ENCODE measurements around the gene HKDC1.
A peak's percentile ranks its signal among the peaks of the same experiment; 100 is the strongest.
"Not testable (repeated sequence)": the region's sequence is repeated elsewhere in the genome, so short reads cannot be mapped to it uniquely, and the experiment has no call there.

The HKDC1 gene

DNA sequence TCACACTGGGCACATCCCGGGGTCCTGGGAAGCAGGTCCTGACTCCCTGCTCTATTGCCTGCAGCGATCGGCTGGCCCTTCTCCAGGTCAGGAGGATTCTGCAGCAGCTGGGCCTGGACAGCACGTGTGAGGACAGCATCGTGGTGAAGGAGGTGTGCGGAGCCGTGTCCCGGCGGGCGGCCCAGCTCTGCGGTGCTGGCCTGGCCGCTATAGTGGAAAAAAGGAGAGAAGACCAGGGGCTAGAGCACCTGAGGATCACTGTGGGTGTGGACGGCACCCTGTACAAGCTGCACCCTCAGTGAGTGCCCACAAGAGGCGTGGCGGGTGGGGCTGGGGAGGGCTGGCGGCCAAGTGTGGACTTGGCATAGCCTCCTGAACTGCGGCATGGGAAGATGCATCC lies 45.4 kb downstream of the HKDC1 start:
- H3K27me3 ChIP-seq (ENCODE audit: insufficient read depth, low read length): no peaks in the 10 kb centered on the region
- H3K9ac ChIP-seq (ENCODE audit: low read depth, low read length): no peak overlapping the region
- no peaks in the 10 kb centered on the region for H3K9me3 ChIP-seq (ENCODE audit: insufficient read depth, low read depth, low read length)
- no peaks in the 10 kb centered on the region; the same call in 1 of the 2 replicates for H3K4me1 ChIP-seq (ENCODE audit: insufficient read depth, low read length)
- no peak overlapping the region for H3K4me3 ChIP-seq (ENCODE audit: low read length)
- 94% methylated on average over 17 of the region's 17 CpGs for WGBS
- no peaks in the 10 kb centered on the region for H3K36me3 ChIP-seq (ENCODE audit: insufficient read depth, low read length)
- H3K27ac ChIP-seq (ENCODE audit: low read depth, low read length): no peak overlapping the region

DNA sequence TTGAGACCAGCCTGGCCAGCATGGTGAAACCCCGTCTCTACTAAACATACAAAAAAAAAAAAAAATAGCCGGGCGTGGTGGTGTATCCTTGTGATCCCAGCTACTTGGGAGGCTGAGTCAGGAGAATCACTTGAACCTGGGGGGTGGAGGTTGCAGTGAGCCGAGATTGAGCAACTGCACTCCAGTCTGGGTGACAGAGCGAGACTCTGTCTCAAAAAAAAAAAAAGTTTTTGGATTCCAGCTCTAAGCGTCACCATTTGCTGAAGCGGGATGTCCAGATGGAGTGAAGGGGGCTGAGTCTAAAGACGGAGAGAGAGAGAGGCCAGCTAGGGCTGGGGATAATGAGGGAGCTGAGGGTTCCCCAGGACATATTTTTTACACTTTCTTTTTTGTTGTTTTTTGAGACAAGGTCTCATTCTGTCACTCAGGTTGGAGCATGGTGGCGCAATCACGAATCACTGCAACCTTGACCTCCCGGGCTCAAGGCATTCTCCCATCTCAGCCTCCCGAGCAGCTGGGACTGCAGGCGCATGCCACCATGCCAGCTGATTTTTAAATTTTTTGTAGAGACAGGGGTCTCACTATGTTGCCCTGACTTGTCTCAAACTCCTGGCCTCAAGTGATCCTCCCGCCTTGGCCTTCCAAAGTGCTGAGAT lies 48.8 kb downstream of the HKDC1 start:
- 94% methylated on average over 14 of the region's 14 CpGs for WGBS
- H3K36me3 ChIP-seq (ENCODE audit: insufficient read depth, low read length): no peaks in the 10 kb centered on the region
- H3K4me3 ChIP-seq (ENCODE audit: low read length): no peak overlapping the region
- no peaks in the 10 kb centered on the region for H3K9me3 ChIP-seq (ENCODE audit: insufficient read depth, low read depth, low read length)
- H3K4me1 ChIP-seq (ENCODE audit: insufficient read depth, low read length): no peaks in the 10 kb centered on the region; the same call in 1 of the 2 replicates
- H3K9ac ChIP-seq (ENCODE audit: low read depth, low read length): no peak overlapping the region
- no peaks in the 10 kb centered on the region for H3K27me3 ChIP-seq (ENCODE audit: insufficient read depth, low read length)
- no peak overlapping the region for H3K27ac ChIP-seq (ENCODE audit: low read depth, low read length)

DNA sequence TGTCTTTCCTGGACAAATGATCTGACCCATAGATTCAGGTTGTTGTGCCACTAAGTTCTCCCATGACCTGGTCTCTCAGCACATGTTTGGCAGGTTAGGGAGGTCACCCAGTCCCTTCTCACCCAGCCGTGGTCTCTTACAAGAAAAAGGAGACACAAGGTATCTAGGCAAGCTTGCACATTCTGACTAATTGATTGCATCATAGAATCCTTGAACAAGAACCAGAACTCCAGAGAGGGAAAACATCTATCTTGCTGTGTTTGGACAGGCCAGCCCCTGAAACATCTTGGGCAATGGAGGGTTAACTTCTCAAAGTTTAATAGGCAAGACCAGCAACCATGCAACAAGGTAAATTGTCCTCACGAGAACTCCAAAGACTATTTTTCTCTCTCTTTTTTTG lies 49.6 kb downstream of the HKDC1 start:
- Histone ChIP-seq H3K4me1 (ENCODE audit: insufficient read depth, low read length) (no peaks in the 10 kb centered on the region; the same call in 1 of the 2 replicates), H3K36me3 (ENCODE audit: insufficient read depth, low read length) (no peaks in the 10 kb centered on the region), H3K9me3 (ENCODE audit: insufficient read depth, low read depth, low read length) (no peaks in the 10 kb centered on the region), H3K9ac (ENCODE audit: low read depth, low read length) (no peak overlapping the region), H3K27ac (ENCODE audit: low read depth, low read length) (no peak overlapping the region), H3K27me3 (ENCODE audit: insufficient read depth, low read length) (no peaks in the 10 kb centered on the region), H3K4me3 (ENCODE audit: low read length) (no peak overlapping the region)
- 90% methylated on average over 2 of the region's 2 CpGs for WGBS

DNA sequence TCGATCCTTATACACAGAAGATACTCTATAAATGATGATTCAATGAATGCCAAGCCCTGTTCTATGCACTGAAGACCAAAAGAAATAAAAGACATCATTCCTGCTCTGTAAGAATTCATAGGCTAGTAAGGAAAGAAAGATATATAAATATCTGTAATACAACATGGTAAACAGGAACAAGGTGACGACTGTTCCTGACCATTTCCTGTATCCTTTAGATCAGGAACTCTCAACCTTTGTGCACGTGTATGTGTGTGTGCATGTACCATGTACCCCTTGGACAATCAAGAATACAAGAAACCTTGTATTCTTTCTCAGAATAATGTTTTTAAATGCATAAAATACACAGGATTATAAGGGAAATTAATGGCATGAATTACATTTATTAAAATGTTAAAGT lies 50.9 kb downstream of the HKDC1 start:
- H3K4me3 ChIP-seq (ENCODE audit: low read length): no peak overlapping the region
- H3K36me3 ChIP-seq (ENCODE audit: insufficient read depth, low read length): no peaks in the 10 kb centered on the region
- no peak overlapping the region for H3K9ac ChIP-seq (ENCODE audit: low read depth, low read length)
- H3K27me3 ChIP-seq (ENCODE audit: insufficient read depth, low read length): no peaks in the 10 kb centered on the region
- H3K4me1 ChIP-seq (ENCODE audit: insufficient read depth, low read length): no peaks in the 10 kb centered on the region; the same call in 1 of the 2 replicates
- H3K27ac ChIP-seq (ENCODE audit: low read depth, low read length): no peak overlapping the region
- no peaks in the 10 kb centered on the region for H3K9me3 ChIP-seq (ENCODE audit: insufficient read depth, low read depth, low read length)
- WGBS: 97% methylated on average over 3 of the region's 3 CpGs

DNA sequence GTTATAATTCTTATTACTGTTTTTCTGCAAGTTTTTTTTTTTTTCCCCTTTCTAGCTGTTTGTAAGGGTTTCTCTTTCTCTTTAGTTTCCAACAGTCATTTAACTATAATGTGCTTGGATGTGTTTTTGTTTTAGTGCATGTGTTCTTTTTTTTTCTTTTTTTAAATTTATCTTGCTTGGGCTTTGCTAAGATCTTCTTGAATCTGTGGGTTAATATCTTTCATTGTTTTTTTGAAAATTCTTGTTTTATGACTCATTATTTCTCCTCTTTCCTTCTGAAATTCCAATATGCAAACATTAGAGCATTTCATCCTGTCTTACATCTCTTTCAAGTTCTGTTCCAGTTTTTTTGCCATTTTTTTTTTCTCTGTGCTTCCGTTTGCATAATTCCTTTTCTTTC lies 52.5 kb downstream of the HKDC1 start:
- Histone ChIP-seq H3K9me3 (ENCODE audit: insufficient read depth, low read depth, low read length) (no peaks in the 10 kb centered on the region), H3K36me3 (ENCODE audit: insufficient read depth, low read length) (no peaks in the 10 kb centered on the region), H3K4me1 (ENCODE audit: insufficient read depth, low read length) (no peaks in the 10 kb centered on the region), H3K4me3 (ENCODE audit: low read length) (no peak overlapping the region), H3K27me3 (ENCODE audit: insufficient read depth, low read length) (no peaks in the 10 kb centered on the region), H3K9ac (ENCODE audit: low read depth, low read length) (no peak overlapping the region), H3K27ac (ENCODE audit: low read depth, low read length) (no peak overlapping the region)
- 100% methylated on average over 1 of the region's 1 CpG for WGBS

DNA sequence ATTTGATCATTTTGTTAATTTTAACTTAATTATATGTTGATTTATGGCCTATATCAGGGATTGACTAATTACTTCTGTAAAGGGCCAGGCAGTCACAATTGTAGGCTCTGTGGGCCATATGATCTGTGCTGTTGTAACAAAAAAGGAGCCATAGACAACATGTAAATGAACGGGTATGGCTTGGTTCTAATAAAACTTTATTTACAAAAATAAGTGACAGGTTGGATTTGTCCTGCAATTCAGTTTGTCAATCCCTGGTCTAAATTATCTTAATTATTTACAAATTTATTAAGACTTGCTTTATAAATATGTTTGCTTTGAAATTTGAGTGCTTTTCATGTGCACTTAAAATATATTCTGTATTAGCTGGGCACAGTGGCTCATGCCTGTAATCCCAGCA lies 55.3 kb downstream of the HKDC1 start:
- no CpG with 5 or more reads among the region's 1 CpG for WGBS
- no peak overlapping the region for H3K27ac ChIP-seq (ENCODE audit: low read depth, low read length)
- no peak overlapping the region for H3K4me3 ChIP-seq (ENCODE audit: low read length)
- peaks cover 12% of the 10 kb centered on the region for H3K4me1 ChIP-seq (ENCODE audit: insufficient read depth, low read length)
- H3K27me3 ChIP-seq (ENCODE audit: insufficient read depth, low read length): no peaks in the 10 kb centered on the region
- H3K9me3 ChIP-seq (ENCODE audit: insufficient read depth, low read depth, low read length): no peaks in the 10 kb centered on the region
- no peaks in the 10 kb centered on the region for H3K36me3 ChIP-seq (ENCODE audit: insufficient read depth, low read length)
- no peak overlapping the region for H3K9ac ChIP-seq (ENCODE audit: low read depth, low read length)

DNA sequence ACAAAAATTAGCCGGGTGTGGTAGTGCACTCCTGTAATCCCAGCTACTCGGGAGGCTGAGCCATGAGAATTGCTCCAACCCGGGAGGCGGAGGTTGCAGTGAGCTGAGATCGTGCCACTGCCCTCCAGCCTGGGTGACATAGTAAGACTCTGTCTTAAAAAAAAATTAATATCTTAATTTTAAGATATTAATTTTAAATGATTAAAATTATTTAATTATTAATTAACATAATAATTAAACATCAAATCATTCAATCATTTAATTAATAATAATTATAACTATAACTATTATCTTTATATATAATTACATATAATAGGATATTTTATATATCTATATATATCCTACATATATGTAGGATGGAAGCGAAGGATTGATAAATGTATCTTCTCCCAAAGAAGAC lies 56.4 kb downstream of the HKDC1 start:
- no peaks in the 10 kb centered on the region for H3K36me3 ChIP-seq (ENCODE audit: insufficient read depth, low read length)
- no peaks in the 10 kb centered on the region for H3K27me3 ChIP-seq (ENCODE audit: insufficient read depth, low read length)
- no peak overlapping the region for H3K9ac ChIP-seq (ENCODE audit: low read depth, low read length)
- WGBS: 94% methylated on average over 5 of the region's 6 CpGs
- no peaks in the 10 kb centered on the region for H3K9me3 ChIP-seq (ENCODE audit: insufficient read depth, low read depth, low read length)
- no peak overlapping the region for H3K4me3 ChIP-seq (ENCODE audit: low read length)
- H3K4me1 ChIP-seq (ENCODE audit: insufficient read depth, low read length): peaks cover 12% of the 10 kb centered on the region
- no peak overlapping the region for H3K27ac ChIP-seq (ENCODE audit: low read depth, low read length)

DNA sequence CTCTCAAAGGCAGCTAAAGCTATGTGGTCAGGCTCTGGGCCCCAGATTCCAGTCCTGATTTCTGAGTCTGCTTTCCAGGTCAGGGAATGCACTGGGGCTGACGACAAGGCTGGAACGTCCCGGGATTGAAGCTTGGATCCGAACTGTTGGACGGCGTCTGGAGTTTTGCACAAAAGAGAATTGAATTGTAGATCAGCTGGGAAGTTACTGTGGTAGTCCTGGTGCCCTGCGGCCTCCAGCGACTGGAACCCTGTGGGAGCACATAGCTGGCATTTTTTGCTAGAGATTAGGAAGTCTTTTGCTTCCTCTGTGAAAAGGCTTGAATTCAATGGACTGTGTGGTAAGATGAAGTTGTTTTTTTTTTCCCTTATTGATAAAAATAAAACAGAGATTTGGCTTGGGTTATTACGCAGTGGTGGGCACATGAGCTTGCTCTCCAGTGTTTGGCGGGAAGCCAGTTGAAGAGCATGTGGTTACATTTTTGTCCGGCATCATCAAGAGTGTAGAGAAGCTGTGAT lies 58.4 kb downstream of the HKDC1 start, which contains the start of gene HK1:
HK1 (plus strand) TSS at position 51 of the 518 bp plus-strand sequence.
- Histone ChIP-seq H3K27me3 (ENCODE audit: insufficient read depth, low read length) (no peaks in the 10 kb centered on the region), H3K36me3 (ENCODE audit: insufficient read depth, low read length) (no peaks in the 10 kb centered on the region), H3K27ac (ENCODE audit: low read depth, low read length) (0 out of 2 replicates have a peak within 1 kb of the TSS, but pooled peaks have one; percentile 26), H3K4me1 (ENCODE audit: insufficient read depth, low read length) (peaks cover 12% of the 10 kb centered on the region), H3K9me3 (ENCODE audit: insufficient read depth, low read depth, low read length) (no peaks in the 10 kb centered on the region), H3K4me3 (ENCODE audit: low read length) (no peak within 1 kb of the TSS), H3K9ac (ENCODE audit: low read depth, low read length) (no peak within 1 kb of the TSS)
- whole genome bisulfite sequencing: 58% methylated on average over 11 of the region's 11 CpGs

DNA sequence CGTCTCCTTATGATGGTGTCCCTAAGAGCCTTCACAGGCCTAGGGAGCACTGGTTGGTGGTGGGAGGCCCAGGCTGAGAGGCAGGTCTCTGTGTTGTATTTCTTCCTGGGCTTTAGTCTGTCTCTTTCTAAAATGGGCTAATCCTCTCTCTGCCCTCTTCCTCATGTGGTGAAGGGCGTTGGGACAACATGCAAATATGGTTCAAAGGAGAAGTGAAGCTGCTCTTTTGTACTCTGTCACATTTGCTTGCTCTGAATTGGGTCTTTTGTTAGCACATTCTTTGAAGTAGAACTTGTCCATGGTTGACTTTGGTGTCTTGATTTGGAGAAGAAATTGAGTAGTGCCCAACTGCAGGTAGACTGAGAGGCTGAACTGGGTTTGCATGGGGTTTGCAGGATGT lies 59.0 kb downstream of the HKDC1 start:
- no peak overlapping the region for H3K9ac ChIP-seq (ENCODE audit: low read depth, low read length)
- no peak overlapping the region for H3K4me3 ChIP-seq (ENCODE audit: low read length)
- peaks cover 12% of the 10 kb centered on the region for H3K4me1 ChIP-seq (ENCODE audit: insufficient read depth, low read length)
- no peak overlapping the region for H3K27ac ChIP-seq (ENCODE audit: low read depth, low read length)
- no peaks in the 10 kb centered on the region for H3K9me3 ChIP-seq (ENCODE audit: insufficient read depth, low read depth, low read length)
- 85% methylated on average over 2 of the region's 2 CpGs for WGBS
- no peaks in the 10 kb centered on the region for H3K36me3 ChIP-seq (ENCODE audit: insufficient read depth, low read length)
- H3K27me3 ChIP-seq (ENCODE audit: insufficient read depth, low read length): no peaks in the 10 kb centered on the region

DNA sequence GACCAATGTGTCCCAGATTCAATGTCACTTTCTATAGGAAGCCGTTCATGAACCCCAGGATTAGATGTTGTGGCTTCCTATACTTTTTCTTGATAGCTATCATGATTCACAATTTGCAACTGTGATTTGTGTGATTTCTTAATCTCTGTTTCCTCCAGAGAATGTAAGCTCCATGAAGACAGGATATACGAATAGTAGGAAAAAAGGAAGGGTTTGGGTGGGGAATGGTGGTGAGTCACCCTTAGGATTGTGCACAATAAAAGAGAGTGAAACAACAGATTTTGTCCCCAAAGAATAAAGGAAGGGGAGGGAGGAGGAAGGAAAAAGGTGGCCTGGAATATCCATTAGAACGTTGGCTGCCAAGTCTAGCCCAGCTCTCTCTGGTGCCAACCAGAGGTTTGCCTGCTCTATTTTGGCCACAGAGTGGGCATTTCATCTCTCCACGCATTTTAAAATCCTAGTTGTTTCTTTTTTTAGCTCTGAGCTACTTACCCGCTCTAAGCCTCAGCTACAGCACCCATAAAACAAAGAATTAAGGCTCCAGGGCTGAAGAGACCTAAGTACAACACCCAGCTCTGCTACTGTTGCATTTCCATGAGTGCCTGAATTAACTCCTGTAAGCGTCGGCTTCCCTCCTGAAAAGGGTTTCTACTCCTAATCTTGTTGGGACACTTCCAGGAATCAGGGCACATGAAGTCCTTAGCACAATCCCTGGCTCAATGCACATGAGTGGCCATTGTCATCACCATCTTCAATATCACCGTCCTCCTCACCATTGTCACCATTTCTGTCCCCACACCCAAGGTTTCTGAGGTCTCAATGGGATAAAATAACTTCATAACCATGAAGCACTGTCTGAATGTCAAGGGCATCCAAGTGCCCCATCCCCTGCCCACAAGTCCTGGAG lies 61.6 kb downstream of the HKDC1 start:
- Histone ChIP-seq H3K27me3 (ENCODE audit: insufficient read depth, low read length) (no peaks in the 10 kb centered on the region), H3K9me3 (ENCODE audit: insufficient read depth, low read depth, low read length) (no peaks in the 10 kb centered on the region), H3K9ac (ENCODE audit: low read depth, low read length) (no peak overlapping the region), H3K36me3 (ENCODE audit: insufficient read depth, low read length) (no peaks in the 10 kb centered on the region), H3K4me3 (ENCODE audit: low read length) (no peak overlapping the region), H3K27ac (ENCODE audit: low read depth, low read length) (no peak overlapping the region), H3K4me1 (ENCODE audit: insufficient read depth, low read length) (peaks cover 19% of the 10 kb centered on the region)
- WGBS: 94% methylated on average over 8 of the region's 8 CpGs

DNA sequence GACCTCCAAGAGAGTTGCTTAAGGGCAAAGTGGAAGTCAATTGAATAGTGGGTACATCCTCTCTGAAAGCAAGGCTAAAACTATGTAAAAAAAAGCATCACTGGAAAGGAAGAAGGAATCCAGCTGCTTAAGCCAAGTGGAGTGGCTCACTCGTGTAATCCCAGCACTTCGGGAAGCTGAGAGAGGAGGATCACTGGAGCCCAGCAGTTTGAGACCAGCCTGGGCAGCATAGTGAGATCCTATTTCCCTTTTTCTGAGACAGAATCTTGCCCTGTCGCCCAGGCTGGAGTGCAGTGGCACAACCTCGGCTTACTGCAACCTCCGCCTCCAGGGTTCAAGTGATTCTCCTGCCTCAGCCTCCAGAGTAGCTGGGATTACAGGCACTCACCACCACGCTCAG lies 64.3 kb downstream of the HKDC1 start:
- WGBS: 94% methylated on average over 6 of the region's 6 CpGs
- not testable (repeated sequence) for H3K9me3 ChIP-seq (ENCODE audit: insufficient read depth, low read depth, low read length); H3K27ac ChIP-seq (ENCODE audit: low read depth, low read length)

More for the DNA sequence above, 64.3 kb downstream of the HKDC1 start:
- not testable (repeated sequence) for H3K9ac ChIP-seq (ENCODE audit: low read depth, low read length); H3K4me1 ChIP-seq (ENCODE audit: insufficient read depth, low read length); H3K27me3 ChIP-seq (ENCODE audit: insufficient read depth, low read length); H3K36me3 ChIP-seq (ENCODE audit: insufficient read depth, low read length); H3K4me3 ChIP-seq (ENCODE audit: low read length)

Data from HUES64 (cell line).